Measurements from ENCODE around the gene RSPRY1.

DNA sequence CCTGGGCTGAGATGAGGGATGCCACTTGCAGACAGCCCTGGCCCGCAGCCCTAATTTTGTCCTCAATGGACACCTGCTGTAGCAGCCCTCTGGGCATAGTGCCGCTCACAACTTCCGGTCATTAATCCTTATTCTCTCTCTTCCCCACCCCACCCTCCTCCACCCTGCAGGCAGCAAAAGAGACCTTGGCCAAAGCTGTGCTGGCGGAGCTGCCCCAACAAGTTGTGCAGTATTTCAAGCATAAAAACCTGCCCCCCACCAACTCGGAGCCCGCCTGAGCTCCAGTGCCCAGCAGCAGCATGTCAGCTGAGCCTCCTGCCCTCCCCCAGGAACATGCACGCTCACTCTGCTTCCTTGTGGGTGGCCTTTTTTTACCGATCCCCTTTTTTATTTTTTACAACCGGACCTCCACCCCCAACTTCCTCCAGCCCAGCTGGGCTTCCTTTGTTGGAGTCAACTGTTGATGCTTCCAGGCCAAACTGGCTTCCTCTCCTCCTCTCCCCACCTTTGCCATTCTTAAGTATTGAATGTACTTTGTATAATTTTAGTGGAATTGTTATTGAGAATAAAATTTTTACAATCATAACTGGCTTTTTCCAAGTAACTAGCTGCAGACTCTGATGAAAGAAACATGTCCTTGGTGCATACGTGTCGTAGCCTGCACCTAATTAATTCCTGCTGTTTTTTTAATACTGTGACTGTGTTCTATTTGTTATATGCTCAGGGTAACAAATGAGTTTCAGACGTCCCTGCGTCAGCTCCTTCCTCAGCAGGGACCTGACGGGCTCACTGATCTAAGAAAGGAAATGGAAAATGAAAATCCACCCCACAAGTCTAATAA, 38.5 kb upstream of the RSPRY1 start:
- TF ChIP-seq, protein P1, sequence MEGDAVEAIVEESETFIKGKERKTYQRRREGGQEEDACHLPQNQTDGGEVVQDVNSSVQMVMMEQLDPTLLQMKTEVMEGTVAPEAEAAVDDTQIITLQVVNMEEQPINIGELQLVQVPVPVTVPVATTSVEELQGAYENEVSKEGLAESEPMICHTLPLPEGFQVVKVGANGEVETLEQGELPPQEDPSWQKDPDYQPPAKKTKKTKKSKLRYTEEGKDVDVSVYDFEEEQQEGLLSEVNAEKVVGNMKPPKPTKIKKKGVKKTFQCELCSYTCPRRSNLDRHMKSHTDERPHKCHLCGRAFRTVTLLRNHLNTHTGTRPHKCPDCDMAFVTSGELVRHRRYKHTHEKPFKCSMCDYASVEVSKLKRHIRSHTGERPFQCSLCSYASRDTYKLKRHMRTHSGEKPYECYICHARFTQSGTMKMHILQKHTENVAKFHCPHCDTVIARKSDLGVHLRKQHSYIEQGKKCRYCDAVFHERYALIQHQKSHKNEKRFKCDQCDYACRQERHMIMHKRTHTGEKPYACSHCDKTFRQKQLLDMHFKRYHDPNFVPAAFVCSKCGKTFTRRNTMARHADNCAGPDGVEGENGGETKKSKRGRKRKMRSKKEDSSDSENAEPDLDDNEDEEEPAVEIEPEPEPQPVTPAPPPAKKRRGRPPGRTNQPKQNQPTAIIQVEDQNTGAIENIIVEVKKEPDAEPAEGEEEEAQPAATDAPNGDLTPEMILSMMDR (conservative IDR thresholded peaks at IDR 0.05) = no peak
- no peak for TF ChIP-seq ZFX (IDR thresholded peaks at IDR 0.05)
